Progenitor cell of endocrine pancreas (in vitro differentiated cells): ENCODE results near the gene NPTN. TPM values are rescaled to one million over a fixed set of nuclear protein-coding genes. Genes with fewer than 3 reads are reported as not detected.

Source experiments
- DNase-seq: peaks from one replicate; pipeline ENCODE4 v3.0.0; 2021; ENCODE audit warnings: low spot score; ENCODE audit not compliant: unreplicated experiment
- H3K27ac Mint-ChIP-seq: 2 replicates; pipeline ENCODE4 v1.8.0; 2021; ENCODE audit warnings: mild to moderate bottlenecking, moderate library complexity, mixed read lengths
- H3K27me3 Mint-ChIP-seq: 2 replicates; pipeline ENCODE4 v1.8.0; 2021; ENCODE audit warnings: mixed read lengths
- H3K36me3 Mint-ChIP-seq: 2 replicates; pipeline ENCODE4 v1.8.0; 2022; ENCODE audit warnings: mixed read lengths; ENCODE audit not compliant: insufficient read depth
- H3K4me1 Mint-ChIP-seq: 2 replicates; pipeline ENCODE4 v1.8.0; 2021; ENCODE audit warnings: low read depth, mixed read lengths
- H3K4me3 Mint-ChIP-seq: 2 replicates; pipeline ENCODE4 v1.8.0; 2021; ENCODE audit warnings: low read depth, mild to moderate bottlenecking, moderate library complexity, mixed read lengths
- H3K9me3 Mint-ChIP-seq: 2 replicates; pipeline ENCODE4 v1.8.0; 2021; ENCODE audit warnings: low read depth, mixed read lengths
- CTCF ChIP-seq: fragments of 200-600 bp; sonication (generic); IDR thresholded peaks from one replicate; pipeline ENCODE4 v1.5.0; 2021; ENCODE audit warnings: antibody characterized with exemption, mild to moderate bottlenecking; ENCODE audit not compliant: unreplicated experiment
- total RNA-seq: library from RNA; stranded (reverse); gene quantifications from 2 replicates; pipeline ENCODE4 v1.2.1, GENCODE V29; 2021

Gene NPTN
- total RNA-seq, 1 donor from 2014 or later, result 81.1 TPM

GRCh38 chr15:73674587-73674986 lies 41.4 kb upstream of the NPTN start:
- Mint-ChIP-seq H3K4me3 (no peak overlapping the region), H3K27me3 (peaks cover 21% of the 10 kb centered on the region), H3K36me3 (no peaks in the 10 kb centered on the region), H3K4me1 (no peaks in the 10 kb centered on the region), H3K27ac (no peak overlapping the region), H3K9me3 (no peaks in the 10 kb centered on the region)
- no peak for DNase-seq
- no peak for TF ChIP-seq CTCF

- Mint-ChIP-seq H3K9me3 (no peaks in the 10 kb centered on the region), H3K36me3 (no peaks in the 10 kb centered on the region), H3K27me3 (peaks cover 7% of the 10 kb centered on the region), H3K27ac (no peak overlapping the region), H3K4me1 (no peaks in the 10 kb centered on the region), H3K4me3 (no peak overlapping the region)
- no peak for TF ChIP-seq CTCF
- no peak for DNase-seq
Observed at GRCh38 chr15:73660455-73660854, 27.3 kb upstream of the NPTN start.

GRCh38 chr15:73658645-73659044 lies 25.5 kb upstream of the NPTN start:
- no peak overlapping the region for H3K27ac Mint-ChIP-seq
- peaks cover 6% of the 10 kb centered on the region for H3K4me1 Mint-ChIP-seq
- no peak overlapping the region for H3K4me3 Mint-ChIP-seq
- H3K36me3 Mint-ChIP-seq, result no peaks in the 10 kb centered on the region
- TF ChIP-seq CTCF, result no peak
- peaks cover 6% of the 10 kb centered on the region for H3K27me3 Mint-ChIP-seq
- no peaks in the 10 kb centered on the region for H3K9me3 Mint-ChIP-seq
- no peak for DNase-seq

- no peaks in the 10 kb centered on the region for H3K36me3 Mint-ChIP-seq
- peaks cover 6% of the 10 kb centered on the region for H3K4me1 Mint-ChIP-seq
- DNase-seq, result no peak
- TF ChIP-seq CTCF, result no peak
- H3K27ac Mint-ChIP-seq, result no peak overlapping the region
- peaks cover 9% of the 10 kb centered on the region for H3K27me3 Mint-ChIP-seq
- no peaks in the 10 kb centered on the region for H3K9me3 Mint-ChIP-seq
- no peak overlapping the region for H3K4me3 Mint-ChIP-seq
Observed at GRCh38 chr15:73655724-73656123, 22.5 kb upstream of the NPTN start.

GRCh38 chr15:73654659-73655058 lies 21.5 kb upstream of the NPTN start:
- Mint-ChIP-seq H3K27me3 (peaks cover 6% of the 10 kb centered on the region), H3K27ac (no peak overlapping the region), H3K36me3 (no peaks in the 10 kb centered on the region), H3K4me1 (peaks cover 6% of the 10 kb centered on the region), H3K9me3 (no peaks in the 10 kb centered on the region), H3K4me3 (no peak overlapping the region)
- no peak for TF ChIP-seq CTCF
- DNase-seq, result no peak
